Cardiac muscle cell (in vitro differentiated cells and primary cell): ENCODE results near the gene AKAP8. TPM values are rescaled to one million over a fixed set of nuclear protein-coding genes. Genes with fewer than 3 reads are reported as not detected.
"Not testable (repeated sequence)": the region's sequence is repeated elsewhere in the genome, so short reads cannot be mapped to it uniquely, and the experiment has no call there.

Experiments used
- DNase-seq, 2 donors: peaks; one replicate each; pipeline versions ENCODE4 v3.0.0 to v3.0.0-alpha.2; 2010 to 2017; ENCODE audit warnings: low read depth in 1 of 2, low spot score in 1 of 2
- H3K27ac ChIP-seq: fragments of 200-600 bp; sonication (generic); 2 replicates; pipeline ENCODE4 v1.5.1; 2016
- H3K27me3 ChIP-seq: fragments of 200-600 bp; sonication (generic); 2 replicates; pipeline ENCODE4 v1.6.0; 2016; ENCODE audit warnings: control low read depth
- H3K36me3 ChIP-seq: fragments of 200-600 bp; sonication (generic); 2 replicates; pipeline ENCODE4 v1.5.1; 2016; ENCODE audit warnings: control low read depth
- H3K4me1 ChIP-seq: fragments of 200-600 bp; sonication (generic); 2 replicates; pipeline ENCODE4 v1.8.1; 2017; ENCODE audit warnings: low read depth, mild to moderate bottlenecking, mixed run types
- H3K4me3 ChIP-seq: fragments of 200-600 bp; sonication (generic); 2 replicates; pipeline ENCODE4 v1.5.1; 2016; ENCODE audit warnings: mild to moderate bottlenecking
- H3K9me3 ChIP-seq: fragments of 200-600 bp; sonication (generic); 2 replicates; pipeline ENCODE4 v1.5.1; 2017; ENCODE audit warnings: low read depth, mild to moderate bottlenecking, control low read depth
- polyA plus RNA-seq: library from polyadenylated mRNA; unstranded; fragments of >200 nt; fragmentation: Nextera tagmentation; extraction: Ambion mirVana; gene quantifications from 2 replicates; pipeline ENCODE4 v1.2.1, GENCODE V29; 2016
- total RNA-seq: library from RNA; depleted of rRNA; stranded (reverse); fragments of >200 nt; gene quantifications from 2 replicates; pipeline ENCODE4 v1.2.3, GENCODE V29; 2016
- TF ChIP-seq, protein P1 (sequence below): IDR thresholded peaks from 2 replicates; pipeline ENCODE4 v1.5.1; 2012; ENCODE audit warnings: low read depth, mild to moderate bottlenecking, low read length

The AKAP8 gene
- total and polyA plus RNA-seq, 2 experiments from 2014 or later: 17.8 to 34.5 TPM

DNA sequence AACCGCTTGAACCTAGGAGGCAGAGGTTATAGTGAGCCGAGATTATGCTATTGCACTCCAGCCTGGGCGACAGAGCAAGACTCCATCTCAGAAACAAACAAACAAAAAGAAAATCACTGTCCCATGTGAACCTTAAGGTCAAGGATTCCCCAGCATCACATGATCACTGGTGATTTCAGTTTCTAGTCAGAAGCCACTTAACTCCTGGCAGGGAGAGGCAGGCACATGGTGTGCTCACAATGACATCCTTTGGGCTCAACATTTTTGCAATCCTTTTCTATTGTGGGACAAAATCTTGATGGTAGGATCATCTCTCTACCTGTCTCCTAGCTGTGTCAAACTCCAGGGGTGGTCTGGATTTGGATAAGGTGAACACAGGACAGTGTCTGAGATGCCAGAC lies 12.1 kb downstream of the AKAP8 start:
- H3K27me3 ChIP-seq: no peaks in the 10 kb centered on the region
- H3K4me1 ChIP-seq: no peaks in the 10 kb centered on the region
- no peak overlapping the region for H3K4me3 ChIP-seq
- H3K36me3 ChIP-seq: peaks cover 48% of the 10 kb centered on the region
- H3K9me3 ChIP-seq: no peaks in the 10 kb centered on the region
- TF ChIP-seq, protein P1, sequence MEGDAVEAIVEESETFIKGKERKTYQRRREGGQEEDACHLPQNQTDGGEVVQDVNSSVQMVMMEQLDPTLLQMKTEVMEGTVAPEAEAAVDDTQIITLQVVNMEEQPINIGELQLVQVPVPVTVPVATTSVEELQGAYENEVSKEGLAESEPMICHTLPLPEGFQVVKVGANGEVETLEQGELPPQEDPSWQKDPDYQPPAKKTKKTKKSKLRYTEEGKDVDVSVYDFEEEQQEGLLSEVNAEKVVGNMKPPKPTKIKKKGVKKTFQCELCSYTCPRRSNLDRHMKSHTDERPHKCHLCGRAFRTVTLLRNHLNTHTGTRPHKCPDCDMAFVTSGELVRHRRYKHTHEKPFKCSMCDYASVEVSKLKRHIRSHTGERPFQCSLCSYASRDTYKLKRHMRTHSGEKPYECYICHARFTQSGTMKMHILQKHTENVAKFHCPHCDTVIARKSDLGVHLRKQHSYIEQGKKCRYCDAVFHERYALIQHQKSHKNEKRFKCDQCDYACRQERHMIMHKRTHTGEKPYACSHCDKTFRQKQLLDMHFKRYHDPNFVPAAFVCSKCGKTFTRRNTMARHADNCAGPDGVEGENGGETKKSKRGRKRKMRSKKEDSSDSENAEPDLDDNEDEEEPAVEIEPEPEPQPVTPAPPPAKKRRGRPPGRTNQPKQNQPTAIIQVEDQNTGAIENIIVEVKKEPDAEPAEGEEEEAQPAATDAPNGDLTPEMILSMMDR: no peak
- DNase-seq: no peak
- no peak overlapping the region for H3K27ac ChIP-seq

DNA sequence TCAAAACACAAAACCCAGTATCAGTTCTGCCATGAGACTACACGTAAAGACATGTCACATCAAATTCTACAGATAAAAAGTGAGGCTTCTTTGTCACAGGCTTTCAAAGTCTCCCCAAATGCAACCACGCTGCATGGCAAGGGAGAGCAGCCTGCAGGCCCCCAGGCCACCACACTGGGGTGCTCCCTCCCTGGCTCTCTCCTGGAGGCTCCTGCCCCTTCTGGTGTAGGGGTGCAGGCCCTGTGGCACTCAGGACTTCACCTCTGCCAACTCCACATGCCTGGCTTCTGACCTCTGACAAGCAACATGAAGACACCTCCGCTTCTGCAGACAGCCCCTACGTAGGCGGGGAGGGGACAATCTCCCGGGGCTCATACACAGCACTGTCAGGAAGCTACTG lies 14.3 kb downstream of the AKAP8 start:
- DNase-seq: no peak
- Histone ChIP-seq H3K27me3 (no peaks in the 10 kb centered on the region), H3K9me3 (no peaks in the 10 kb centered on the region), H3K4me1 (no peaks in the 10 kb centered on the region), H3K36me3 (peaks cover 42% of the 10 kb centered on the region), H3K4me3 (no peak overlapping the region), H3K27ac (no peak overlapping the region)
- TF ChIP-seq, protein P1: no peak

DNA sequence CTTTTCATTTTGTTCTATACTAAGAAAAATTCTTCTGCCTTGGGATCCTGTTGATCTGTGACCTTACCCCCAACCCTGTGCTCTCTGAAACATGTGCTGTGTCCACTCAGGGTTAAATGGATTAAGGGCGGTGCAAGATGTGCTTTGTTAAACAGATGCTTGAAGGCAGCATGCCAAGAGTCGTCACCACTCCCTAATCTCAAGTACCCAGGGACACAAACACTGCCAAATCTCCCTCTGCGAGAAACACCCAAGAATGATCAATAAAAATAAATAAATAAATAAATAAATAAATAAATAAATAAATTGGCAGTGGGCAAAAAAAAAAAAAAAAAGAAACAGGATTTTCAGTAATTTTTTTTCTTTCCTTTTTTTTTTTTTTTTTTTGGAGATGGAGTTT lies 15.8 kb downstream of the AKAP8 start:
- H3K36me3 ChIP-seq: peaks cover 36% of the 10 kb centered on the region
- not testable (repeated sequence) for H3K9me3 ChIP-seq, H3K27ac ChIP-seq, H3K4me3 ChIP-seq, H3K4me1 ChIP-seq, H3K27me3 ChIP-seq
- peak in 1 of 2 donors; percentile 12 for DNase-seq

DNA sequence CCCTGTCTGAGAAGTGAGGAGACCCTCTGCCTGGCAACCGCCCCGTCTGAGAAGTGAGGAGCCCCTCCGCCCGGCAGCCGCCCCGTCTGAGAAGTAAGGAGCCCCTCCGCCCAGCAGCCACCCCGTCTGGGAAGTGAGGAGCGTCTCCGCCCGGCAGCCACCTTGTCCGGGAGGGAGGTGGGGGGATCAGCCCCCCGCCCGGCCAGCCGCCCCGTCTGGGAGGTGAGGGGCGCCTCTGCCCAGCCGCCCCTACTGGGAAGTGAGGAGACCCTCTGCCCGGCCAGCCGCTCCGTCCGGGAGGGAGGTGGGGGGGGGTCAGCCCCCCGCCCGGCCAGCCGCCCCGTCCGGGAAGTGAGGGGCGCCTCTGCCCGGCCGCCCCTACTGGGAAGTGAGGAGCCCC lies 16.5 kb downstream of the AKAP8 start:
- peaks cover 37% of the 10 kb centered on the region for H3K36me3 ChIP-seq
- not testable (repeated sequence) for H3K27ac ChIP-seq, DNase-seq, H3K4me3 ChIP-seq, H3K4me1 ChIP-seq, H3K27me3 ChIP-seq, H3K9me3 ChIP-seq

DNA sequence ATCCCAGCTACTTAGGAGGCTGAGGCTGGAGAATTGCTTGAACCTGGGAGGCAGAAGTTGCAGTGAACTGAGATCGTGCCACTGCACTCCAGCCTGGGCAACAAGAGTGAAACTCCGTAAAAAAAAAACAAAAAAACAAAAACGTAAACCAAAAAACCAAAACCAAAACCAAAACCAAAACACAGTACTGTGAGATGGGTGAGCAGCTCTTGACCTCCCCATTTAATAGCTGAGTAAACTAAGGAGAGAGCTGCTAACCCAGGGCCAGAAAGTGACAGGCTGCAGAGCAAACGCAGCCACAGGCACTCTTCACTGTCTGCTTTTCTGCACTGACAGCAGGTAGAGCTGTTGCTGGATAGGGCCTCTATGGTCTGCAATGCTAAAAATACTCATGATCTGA lies 19.6 kb downstream of the AKAP8 start:
- not testable (repeated sequence) for H3K9me3 ChIP-seq, H3K27me3 ChIP-seq, H3K4me1 ChIP-seq, H3K4me3 ChIP-seq, DNase-seq
- Histone ChIP-seq H3K27ac (peak overlapping the region; percentile 18), H3K36me3 (peaks cover 37% of the 10 kb centered on the region)

DNA sequence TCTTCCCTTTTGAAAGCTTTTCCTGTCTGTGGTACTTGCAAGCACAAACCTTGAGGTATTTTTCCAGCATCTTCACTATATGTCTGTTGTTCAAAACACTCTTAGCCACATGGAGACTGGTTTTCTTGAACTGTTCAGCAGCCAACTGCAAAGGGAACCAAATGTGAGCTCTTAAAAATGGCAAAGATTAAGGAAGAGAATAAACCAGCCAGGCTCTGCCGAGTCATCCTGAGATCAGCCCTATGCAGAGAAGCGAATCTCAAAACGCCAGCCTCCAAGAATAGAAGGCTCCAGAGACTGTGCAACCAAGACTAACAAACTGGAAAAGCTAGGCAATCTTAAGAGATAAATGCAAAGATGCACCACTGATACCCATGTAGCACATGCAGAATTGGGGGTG lies 20.7 kb downstream of the AKAP8 start:
- Histone ChIP-seq H3K27me3 (no peaks in the 10 kb centered on the region), H3K36me3 (peaks cover 36% of the 10 kb centered on the region), H3K4me1 (no peaks in the 10 kb centered on the region), H3K27ac (no peak overlapping the region), H3K9me3 (no peaks in the 10 kb centered on the region), H3K4me3 (no peak overlapping the region)
- TF ChIP-seq, protein P1: no peak
- DNase-seq: no peak

DNA sequence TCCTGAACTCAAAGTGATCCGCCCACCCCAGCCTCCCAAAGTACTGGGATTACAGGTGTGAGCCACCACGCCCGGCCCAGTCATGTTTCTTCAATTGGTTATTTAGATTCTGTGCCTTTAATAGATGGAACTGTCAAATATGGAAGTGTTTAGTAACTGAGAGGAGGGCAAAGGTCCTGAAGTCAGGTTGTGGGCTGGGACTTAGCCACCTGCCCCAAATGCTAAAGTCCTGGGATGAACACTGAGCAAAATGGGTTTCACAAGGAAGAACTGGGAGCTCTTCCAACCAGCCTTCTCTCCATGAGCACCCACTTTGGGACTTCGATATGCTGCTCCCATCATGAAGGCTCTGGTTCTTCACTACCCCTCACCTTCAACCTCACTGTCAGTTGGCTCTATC lies 21.7 kb downstream of the AKAP8 start:
- H3K4me3 ChIP-seq: no peak overlapping the region
- H3K27me3 ChIP-seq: no peaks in the 10 kb centered on the region
- H3K4me1 ChIP-seq: no peaks in the 10 kb centered on the region
- peaks cover 37% of the 10 kb centered on the region for H3K36me3 ChIP-seq
- H3K27ac ChIP-seq: no peak overlapping the region
- DNase-seq: no peak
- TF ChIP-seq, protein P1: no peak
- H3K9me3 ChIP-seq: no peaks in the 10 kb centered on the region
